ENCODE results near the gene CES3. TPM values are rescaled to one million over a fixed set of nuclear protein-coding genes. Genes with fewer than 3 reads are reported as not detected.

Gene CES3
- total RNA-seq, 1 experiment from 2014 or later = 0.64 TPM

DNA sequence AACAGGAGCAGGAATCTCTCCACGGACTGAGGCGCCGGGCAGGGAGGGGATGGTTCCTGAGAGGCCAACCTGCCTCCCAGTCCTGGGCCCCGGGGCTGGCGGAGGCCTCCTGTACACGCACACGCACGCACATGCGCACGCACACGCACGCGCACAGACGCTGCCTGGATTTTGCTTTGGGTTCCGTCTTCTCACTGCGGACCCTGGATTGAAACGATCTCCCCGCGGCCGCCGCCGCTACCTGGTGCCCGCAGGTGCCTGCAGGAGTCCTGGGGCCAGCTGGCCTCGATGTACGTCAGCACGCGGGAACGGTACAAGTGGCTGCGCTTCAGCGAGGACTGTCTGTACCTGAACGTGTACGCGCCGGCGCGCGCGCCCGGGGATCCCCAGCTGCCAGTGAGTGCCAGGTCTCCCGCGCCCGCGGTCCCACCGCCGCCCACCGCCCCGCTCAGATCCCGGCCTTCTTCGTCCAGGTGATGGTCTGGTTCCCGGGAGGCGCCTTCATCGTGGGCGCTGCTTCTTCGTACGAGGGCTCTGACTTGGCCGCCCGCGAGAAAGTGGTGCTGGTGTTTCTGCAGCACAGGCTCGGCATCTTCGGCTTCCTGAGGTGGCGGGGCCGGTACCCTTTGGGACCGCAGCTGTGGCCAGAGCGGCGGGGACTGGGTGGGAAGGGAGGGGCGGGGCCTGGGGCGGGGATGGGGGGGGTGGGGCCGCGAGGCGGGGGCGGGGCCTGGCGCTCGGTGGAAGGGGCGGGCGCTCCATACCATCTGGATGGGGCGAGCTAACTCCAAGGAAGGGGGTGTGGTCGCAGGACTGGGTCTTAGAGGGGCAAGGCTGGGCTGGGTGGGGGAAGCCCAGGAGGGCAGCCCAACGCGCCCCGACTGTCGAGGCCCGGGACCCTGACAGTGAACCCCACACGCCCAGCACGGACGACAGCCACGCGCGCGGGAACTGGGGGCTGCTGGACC is 39.6 kb downstream of the CES3 start:
- no TSS peak for BruUV-seq (replicated peaks)
- no peak overlapping the region for H3K27ac Mint-ChIP-seq (ENCODE audit: unreplicated experiment)
- TF ChIP-seq, protein P1, sequence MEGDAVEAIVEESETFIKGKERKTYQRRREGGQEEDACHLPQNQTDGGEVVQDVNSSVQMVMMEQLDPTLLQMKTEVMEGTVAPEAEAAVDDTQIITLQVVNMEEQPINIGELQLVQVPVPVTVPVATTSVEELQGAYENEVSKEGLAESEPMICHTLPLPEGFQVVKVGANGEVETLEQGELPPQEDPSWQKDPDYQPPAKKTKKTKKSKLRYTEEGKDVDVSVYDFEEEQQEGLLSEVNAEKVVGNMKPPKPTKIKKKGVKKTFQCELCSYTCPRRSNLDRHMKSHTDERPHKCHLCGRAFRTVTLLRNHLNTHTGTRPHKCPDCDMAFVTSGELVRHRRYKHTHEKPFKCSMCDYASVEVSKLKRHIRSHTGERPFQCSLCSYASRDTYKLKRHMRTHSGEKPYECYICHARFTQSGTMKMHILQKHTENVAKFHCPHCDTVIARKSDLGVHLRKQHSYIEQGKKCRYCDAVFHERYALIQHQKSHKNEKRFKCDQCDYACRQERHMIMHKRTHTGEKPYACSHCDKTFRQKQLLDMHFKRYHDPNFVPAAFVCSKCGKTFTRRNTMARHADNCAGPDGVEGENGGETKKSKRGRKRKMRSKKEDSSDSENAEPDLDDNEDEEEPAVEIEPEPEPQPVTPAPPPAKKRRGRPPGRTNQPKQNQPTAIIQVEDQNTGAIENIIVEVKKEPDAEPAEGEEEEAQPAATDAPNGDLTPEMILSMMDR (IDR thresholded peaks at IDR 0.05; ENCODE audit: unreplicated experiment) = no peak
- no peak overlapping the region for H3K4me3 Mint-ChIP-seq (ENCODE audit: low read depth, unreplicated experiment)
- peaks cover 49% of the 10 kb centered on the region for H3K27me3 Mint-ChIP-seq (ENCODE audit: unreplicated experiment)
- intact Hi-C loops (cut with micrococcal nuclease; ENCODE audit: unreplicated experiment) = no loop called here
- no peaks in the 10 kb centered on the region for H3K9me3 Mint-ChIP-seq (ENCODE audit: low read depth, unreplicated experiment)
- no peaks in the 10 kb centered on the region for H3K4me1 Mint-ChIP-seq (ENCODE audit: low read depth, unreplicated experiment)
- CTCF ChIA-PET = no interaction called here
- no peak for DNase-seq
- no peaks in the 10 kb centered on the region for H3K36me3 Mint-ChIP-seq (ENCODE audit: insufficient read depth, unreplicated experiment)

DNA sequence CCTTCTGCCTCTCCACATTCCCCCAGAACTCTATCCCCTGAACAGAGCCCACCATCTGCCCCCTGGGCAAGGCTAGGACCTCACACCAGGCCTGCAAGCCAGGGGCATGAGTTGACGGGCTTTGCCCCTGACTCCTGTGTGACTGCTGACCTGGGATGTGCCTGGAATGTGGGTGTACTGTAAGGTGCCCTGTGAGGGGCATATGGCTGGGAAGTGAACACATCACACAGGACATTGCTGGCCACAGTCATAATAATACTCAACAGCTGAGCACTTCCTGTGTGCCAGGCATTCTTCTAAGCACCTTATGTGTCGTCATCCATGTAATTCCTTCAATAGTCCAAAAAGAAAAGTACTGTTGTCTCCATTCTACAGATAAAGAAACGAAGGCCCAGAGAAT is 40.7 kb downstream of the CES3 start:
- intact Hi-C loops (cut with micrococcal nuclease; ENCODE audit: unreplicated experiment) = no loop called here
- H3K4me1 Mint-ChIP-seq (ENCODE audit: low read depth, unreplicated experiment) = no peaks in the 10 kb centered on the region
- H3K27ac Mint-ChIP-seq (ENCODE audit: unreplicated experiment) = no peak overlapping the region
- H3K36me3 Mint-ChIP-seq (ENCODE audit: insufficient read depth, unreplicated experiment) = no peaks in the 10 kb centered on the region
- H3K4me3 Mint-ChIP-seq (ENCODE audit: low read depth, unreplicated experiment) = no peak overlapping the region
- TF ChIP-seq, protein P1 (IDR thresholded peaks at IDR 0.05; ENCODE audit: unreplicated experiment) = no peak
- BruUV-seq (replicated peaks) = no TSS peak
- H3K9me3 Mint-ChIP-seq (ENCODE audit: low read depth, unreplicated experiment) = no peaks in the 10 kb centered on the region
- no peak for DNase-seq
- CTCF ChIA-PET = no interaction called here
- peaks cover 59% of the 10 kb centered on the region for H3K27me3 Mint-ChIP-seq (ENCODE audit: unreplicated experiment)

DNA sequence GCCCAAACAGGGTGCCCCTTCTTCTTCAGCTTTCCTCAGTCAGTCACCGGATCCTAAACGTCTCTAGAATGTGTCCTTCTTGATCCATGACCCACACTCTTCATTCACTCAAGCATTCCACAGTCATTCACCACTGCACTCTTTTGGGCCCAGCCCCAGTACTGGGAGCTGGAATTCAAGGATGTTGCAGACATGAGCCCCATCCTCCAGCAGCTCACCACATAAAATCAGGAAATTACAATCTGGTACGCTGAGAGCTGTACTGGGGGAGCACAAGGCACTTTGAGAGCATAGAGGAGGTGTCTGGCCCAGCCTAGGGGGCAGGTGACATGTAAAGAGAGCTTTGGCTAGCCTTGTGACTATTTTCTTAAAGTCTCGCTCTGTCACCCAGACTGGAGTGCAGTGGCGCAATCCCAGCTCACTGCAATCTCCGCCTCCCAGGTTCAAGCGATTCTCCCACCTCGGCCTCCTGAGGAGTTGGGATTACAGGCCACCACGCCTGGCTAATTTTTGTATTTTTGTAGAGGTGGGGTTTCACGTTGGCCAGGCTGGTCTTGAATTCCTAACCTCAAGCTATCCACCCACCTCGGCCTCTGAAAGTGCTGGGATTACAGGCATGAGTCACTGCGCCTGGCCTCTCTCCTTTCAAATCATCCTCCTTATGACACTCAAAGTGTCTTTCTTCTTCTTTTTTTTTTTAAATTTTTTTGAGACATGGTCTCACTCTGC is 46.0 kb downstream of the CES3 start:
- TF ChIP-seq, protein P1 (IDR thresholded peaks at IDR 0.05; ENCODE audit: unreplicated experiment) = no peak

DNA sequence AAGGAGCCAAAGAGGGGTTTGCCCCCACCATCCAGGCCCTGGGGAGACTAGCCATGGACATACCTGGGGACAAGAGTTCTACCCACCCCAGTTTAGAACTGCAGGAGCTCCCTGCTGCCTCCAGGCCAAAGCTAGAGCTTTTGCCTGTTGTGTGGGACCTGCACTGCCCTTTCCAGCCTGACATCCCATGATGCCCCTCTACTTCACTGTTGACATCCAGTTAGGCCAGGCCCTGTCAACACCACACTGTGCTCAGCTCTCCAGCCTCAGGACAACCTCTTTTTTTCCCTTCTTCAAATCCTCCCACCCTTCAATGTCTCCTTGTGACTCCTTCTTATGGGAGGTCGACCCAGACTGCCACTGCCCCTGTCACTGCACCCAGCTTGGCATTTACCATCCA is 48.1 kb downstream of the CES3 start:
- H3K4me3 Mint-ChIP-seq (ENCODE audit: low read depth, unreplicated experiment) = no peak overlapping the region
- intact Hi-C loops (cut with micrococcal nuclease; ENCODE audit: unreplicated experiment) = no loop called here
- TF ChIP-seq, protein P1 (IDR thresholded peaks at IDR 0.05; ENCODE audit: unreplicated experiment) = no peak
- DNase-seq = no peak
- CTCF ChIA-PET = no interaction called here
- H3K27me3 Mint-ChIP-seq (ENCODE audit: unreplicated experiment) = peaks cover 86% of the 10 kb centered on the region
- H3K9me3 Mint-ChIP-seq (ENCODE audit: low read depth, unreplicated experiment) = no peaks in the 10 kb centered on the region
- BruUV-seq (replicated peaks) = no TSS peak
- no peaks in the 10 kb centered on the region for H3K4me1 Mint-ChIP-seq (ENCODE audit: low read depth, unreplicated experiment)
- no peak overlapping the region for H3K27ac Mint-ChIP-seq (ENCODE audit: unreplicated experiment)
- no peaks in the 10 kb centered on the region for H3K36me3 Mint-ChIP-seq (ENCODE audit: insufficient read depth, unreplicated experiment)

More for the DNA sequence above, 46.0 kb downstream of the CES3 start:
- DNase-seq = no peak
- no TSS peak for BruUV-seq (replicated peaks)
- CTCF ChIA-PET = no interaction called here
- Mint-ChIP-seq H3K9me3 (ENCODE audit: low read depth, unreplicated experiment) (no peaks in the 10 kb centered on the region), H3K27me3 (ENCODE audit: unreplicated experiment) (peaks cover 88% of the 10 kb centered on the region), H3K4me1 (ENCODE audit: low read depth, unreplicated experiment) (no peaks in the 10 kb centered on the region), H3K27ac (ENCODE audit: unreplicated experiment) (no peak overlapping the region), H3K36me3 (ENCODE audit: insufficient read depth, unreplicated experiment) (no peaks in the 10 kb centered on the region), H3K4me3 (ENCODE audit: low read depth, unreplicated experiment) (no peak overlapping the region)
- intact Hi-C loops (cut with micrococcal nuclease; ENCODE audit: unreplicated experiment) = no loop called here
